ENCODE results near the gene ADAMTS17. TPM values are rescaled to one million over a fixed set of nuclear protein-coding genes. Genes with fewer than 3 reads are reported as not detected.

ADAMTS17 gene
- total and polyA plus RNA-seq, 4 donors = 0.28 to 46.9 (median 9.1) TPM

DNA sequence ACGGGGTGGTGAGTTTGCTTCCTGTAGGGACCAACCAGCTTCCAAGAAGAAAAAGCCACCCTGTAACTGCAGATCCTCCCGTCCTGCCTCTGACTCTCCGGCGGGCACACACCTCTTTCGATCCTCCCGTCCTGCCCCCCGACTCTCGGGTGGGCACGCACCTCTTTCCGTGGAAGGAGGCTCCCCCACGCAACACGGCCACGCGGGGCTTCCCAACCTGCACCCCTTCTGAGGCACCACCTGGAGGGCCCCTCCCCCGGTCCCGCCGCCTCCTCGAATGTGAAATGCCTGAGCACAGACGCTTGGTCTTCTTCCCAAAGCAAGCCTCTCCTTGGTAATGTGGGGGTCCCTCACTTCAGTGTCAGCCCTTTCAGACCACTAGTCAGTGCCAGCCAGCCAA is 7.3 kb downstream of the ADAMTS17 start (continued):
- TF ChIP-seq, protein P1, sequence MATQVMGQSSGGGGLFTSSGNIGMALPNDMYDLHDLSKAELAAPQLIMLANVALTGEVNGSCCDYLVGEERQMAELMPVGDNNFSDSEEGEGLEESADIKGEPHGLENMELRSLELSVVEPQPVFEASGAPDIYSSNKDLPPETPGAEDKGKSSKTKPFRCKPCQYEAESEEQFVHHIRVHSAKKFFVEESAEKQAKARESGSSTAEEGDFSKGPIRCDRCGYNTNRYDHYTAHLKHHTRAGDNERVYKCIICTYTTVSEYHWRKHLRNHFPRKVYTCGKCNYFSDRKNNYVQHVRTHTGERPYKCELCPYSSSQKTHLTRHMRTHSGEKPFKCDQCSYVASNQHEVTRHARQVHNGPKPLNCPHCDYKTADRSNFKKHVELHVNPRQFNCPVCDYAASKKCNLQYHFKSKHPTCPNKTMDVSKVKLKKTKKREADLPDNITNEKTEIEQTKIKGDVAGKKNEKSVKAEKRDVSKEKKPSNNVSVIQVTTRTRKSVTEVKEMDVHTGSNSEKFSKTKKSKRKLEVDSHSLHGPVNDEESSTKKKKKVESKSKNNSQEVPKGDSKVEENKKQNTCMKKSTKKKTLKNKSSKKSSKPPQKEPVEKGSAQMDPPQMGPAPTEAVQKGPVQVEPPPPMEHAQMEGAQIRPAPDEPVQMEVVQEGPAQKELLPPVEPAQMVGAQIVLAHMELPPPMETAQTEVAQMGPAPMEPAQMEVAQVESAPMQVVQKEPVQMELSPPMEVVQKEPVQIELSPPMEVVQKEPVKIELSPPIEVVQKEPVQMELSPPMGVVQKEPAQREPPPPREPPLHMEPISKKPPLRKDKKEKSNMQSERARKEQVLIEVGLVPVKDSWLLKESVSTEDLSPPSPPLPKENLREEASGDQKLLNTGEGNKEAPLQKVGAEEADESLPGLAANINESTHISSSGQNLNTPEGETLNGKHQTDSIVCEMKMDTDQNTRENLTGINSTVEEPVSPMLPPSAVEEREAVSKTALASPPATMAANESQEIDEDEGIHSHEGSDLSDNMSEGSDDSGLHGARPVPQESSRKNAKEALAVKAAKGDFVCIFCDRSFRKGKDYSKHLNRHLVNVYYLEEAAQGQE (IDR thresholded peaks at IDR 0.05) = no peak
- TF ChIP-seq SP1 (IDR thresholded peaks at IDR 0.05) (no peak), GABPA (IDR thresholded peaks at IDR 0.05 in 1 of 2, conservative IDR thresholded peaks at IDR 0.05 in 1 of 2) (no peak)

- TF ChIP-seq RAD21 (IDR thresholded peaks at IDR 0.05) (no peak), NR2F2 (IDR thresholded peaks at IDR 0.05) (no peak), YY1 (IDR thresholded peaks at IDR 0.05) (no peak), HNF4G (IDR thresholded peaks at IDR 0.05) (no peak), MAX (IDR thresholded peaks at IDR 0.05) (no peak), HNF4A (conservative IDR thresholded peaks at IDR 0.05) (no peak), FOXA2 (IDR thresholded peaks at IDR 0.05) (no peak), FOXA1 (IDR thresholded peaks at IDR 0.05) (no peak), SP1 (IDR thresholded peaks at IDR 0.05) (no peak), GABPA (IDR thresholded peaks at IDR 0.05 in 1 of 2, conservative IDR thresholded peaks at IDR 0.05 in 1 of 2) (no peak), TAF1 (conservative IDR thresholded peaks at IDR 0.05) (no peak), JUND (IDR thresholded peaks at IDR 0.05) (no peak), EGR1 (IDR thresholded peaks at IDR 0.05; ENCODE audit: low read depth in 2 of 2) (no peak), RXRA (IDR thresholded peaks at IDR 0.05) (no peak)
- TF ChIP-seq, protein P2, sequence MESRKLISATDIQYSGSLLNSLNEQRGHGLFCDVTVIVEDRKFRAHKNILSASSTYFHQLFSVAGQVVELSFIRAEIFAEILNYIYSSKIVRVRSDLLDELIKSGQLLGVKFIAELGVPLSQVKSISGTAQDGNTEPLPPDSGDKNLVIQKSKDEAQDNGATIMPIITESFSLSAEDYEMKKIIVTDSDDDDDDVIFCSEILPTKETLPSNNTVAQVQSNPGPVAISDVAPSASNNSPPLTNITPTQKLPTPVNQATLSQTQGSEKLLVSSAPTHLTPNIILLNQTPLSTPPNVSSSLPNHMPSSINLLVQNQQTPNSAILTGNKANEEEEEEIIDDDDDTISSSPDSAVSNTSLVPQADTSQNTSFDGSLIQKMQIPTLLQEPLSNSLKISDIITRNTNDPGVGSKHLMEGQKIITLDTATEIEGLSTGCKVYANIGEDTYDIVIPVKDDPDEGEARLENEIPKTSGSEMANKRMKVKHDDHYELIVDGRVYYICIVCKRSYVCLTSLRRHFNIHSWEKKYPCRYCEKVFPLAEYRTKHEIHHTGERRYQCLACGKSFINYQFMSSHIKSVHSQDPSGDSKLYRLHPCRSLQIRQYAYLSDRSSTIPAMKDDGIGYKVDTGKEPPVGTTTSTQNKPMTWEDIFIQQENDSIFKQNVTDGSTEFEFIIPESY (IDR thresholded peaks at IDR 0.05) = no peak
- TF ChIP-seq, protein P1 (IDR thresholded peaks at IDR 0.05) = no peak
- TF ChIP-seq, protein P3, sequence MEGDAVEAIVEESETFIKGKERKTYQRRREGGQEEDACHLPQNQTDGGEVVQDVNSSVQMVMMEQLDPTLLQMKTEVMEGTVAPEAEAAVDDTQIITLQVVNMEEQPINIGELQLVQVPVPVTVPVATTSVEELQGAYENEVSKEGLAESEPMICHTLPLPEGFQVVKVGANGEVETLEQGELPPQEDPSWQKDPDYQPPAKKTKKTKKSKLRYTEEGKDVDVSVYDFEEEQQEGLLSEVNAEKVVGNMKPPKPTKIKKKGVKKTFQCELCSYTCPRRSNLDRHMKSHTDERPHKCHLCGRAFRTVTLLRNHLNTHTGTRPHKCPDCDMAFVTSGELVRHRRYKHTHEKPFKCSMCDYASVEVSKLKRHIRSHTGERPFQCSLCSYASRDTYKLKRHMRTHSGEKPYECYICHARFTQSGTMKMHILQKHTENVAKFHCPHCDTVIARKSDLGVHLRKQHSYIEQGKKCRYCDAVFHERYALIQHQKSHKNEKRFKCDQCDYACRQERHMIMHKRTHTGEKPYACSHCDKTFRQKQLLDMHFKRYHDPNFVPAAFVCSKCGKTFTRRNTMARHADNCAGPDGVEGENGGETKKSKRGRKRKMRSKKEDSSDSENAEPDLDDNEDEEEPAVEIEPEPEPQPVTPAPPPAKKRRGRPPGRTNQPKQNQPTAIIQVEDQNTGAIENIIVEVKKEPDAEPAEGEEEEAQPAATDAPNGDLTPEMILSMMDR (IDR thresholded peaks at IDR 0.05; ENCODE audit: low read depth, low read length, missing input control) = no peak
- TF ChIP-seq, protein P4, sequence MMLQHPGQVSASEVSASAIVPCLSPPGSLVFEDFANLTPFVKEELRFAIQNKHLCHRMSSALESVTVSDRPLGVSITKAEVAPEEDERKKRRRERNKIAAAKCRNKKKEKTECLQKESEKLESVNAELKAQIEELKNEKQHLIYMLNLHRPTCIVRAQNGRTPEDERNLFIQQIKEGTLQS (IDR thresholded peaks at IDR 0.05) = no peak
- H3K27ac ChIP-seq (ENCODE audit: low read depth in 1 of 2, low read length in 2 of 2) = no peak overlapping the region
- WGBS = 74% methylated on average over 8 of the region's 8 CpGs
- no peak overlapping the region for H3K9ac ChIP-seq (ENCODE audit: low read depth in 1 of 2, low read length in 2 of 2)
- peaks cover 0 to 13% (median under 1%) of the 10 kb centered on the region in 4 donors for H3K36me3 ChIP-seq (ENCODE audit: control insufficient read depth in 4 of 4, insufficient read depth in 3 of 4, low read depth in 1 of 4, low read length in 3 of 4)
- no peaks in the 10 kb centered on the region for H3K27me3 ChIP-seq (ENCODE audit: control insufficient read depth in 4 of 4, insufficient read depth in 4 of 4, low read length in 3 of 4)
- no peak for DNase-seq (ENCODE audit: low spot score)
- H3K9me3 ChIP-seq (ENCODE audit: control insufficient read depth in 4 of 4, low read length in 3 of 4) = no peaks in the 10 kb centered on the region
- H3K4me3 ChIP-seq (ENCODE audit: low read depth in 1 of 3, low read length in 3 of 3) = no peak overlapping the region
- H3K4me1 ChIP-seq (ENCODE audit: control insufficient read depth in 4 of 4, insufficient read depth in 4 of 4, low read length in 3 of 4) = peaks cover 0 to 3% (median under 1%) of the 10 kb centered on the region in 4 donors
Observed at GRCh38 chr15:100334015-100334414, 7.8 kb downstream of the ADAMTS17 start.
